KG1 (cell line): ENCODE results near the gene APCDD1L.

ENCODE experiments used
- DNase-seq: peaks from one replicate; lab custom pipeline; 2025; lab: John Stamatoyannopoulos, UW

Gene APCDD1L

GRCh38 chr20:58515233-58516212, at the start of gene APCDD1L:
APCDD1L (minus strand) TSS chr20:58515399; CDS start chr20:58514707, 692 bp downstream.
- no peak for DNase-seq

DNA sequence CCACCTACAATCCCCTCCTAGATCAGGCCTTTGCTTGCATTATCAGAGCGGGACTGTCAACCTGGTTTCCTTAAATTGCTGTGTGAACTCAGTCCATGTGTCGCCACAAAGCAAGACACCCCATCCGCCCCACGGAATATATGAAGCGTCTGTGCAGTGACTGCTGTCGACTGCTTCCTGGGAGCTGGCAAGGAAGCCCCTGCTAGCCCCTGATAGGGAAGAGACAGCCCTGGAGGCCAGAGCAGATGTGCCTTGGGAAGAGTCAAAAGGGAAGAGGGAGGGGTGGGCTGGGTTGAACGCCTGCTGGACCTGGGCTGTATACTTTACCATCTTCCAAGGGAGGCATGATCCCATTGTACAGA, 44.1 kb upstream of the APCDD1L start:
- no peak for DNase-seq

GRCh38 chr20:58558486-58559367, 43.5 kb upstream of the APCDD1L start:
- DNase-seq, result no peak

- DNase-seq, result no peak
Measured at GRCh38 chr20:58557733-58558342, 42.6 kb upstream of the APCDD1L start.

DNA sequence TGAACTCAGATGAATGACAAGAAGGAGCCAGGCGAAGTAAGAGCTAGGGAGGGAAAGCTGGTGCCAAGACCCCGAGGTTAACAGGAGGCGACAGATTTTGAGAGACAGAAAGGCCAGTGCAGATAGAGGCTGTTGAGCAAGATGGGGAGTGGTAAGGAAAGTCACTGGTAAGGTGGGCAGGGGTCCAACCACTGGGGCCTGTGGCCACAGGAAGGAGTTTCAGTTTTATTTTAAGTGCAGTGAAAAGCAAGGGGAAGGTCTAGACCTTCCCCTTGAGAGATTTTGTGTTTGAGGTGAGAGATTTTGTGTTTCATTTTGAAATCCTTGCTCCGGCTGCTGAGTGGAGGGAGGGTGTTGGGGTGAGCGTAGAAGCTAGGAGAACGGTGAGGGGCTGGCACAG, 41.8 kb upstream of the APCDD1L start:
- DNase-seq, result no peak

DNA sequence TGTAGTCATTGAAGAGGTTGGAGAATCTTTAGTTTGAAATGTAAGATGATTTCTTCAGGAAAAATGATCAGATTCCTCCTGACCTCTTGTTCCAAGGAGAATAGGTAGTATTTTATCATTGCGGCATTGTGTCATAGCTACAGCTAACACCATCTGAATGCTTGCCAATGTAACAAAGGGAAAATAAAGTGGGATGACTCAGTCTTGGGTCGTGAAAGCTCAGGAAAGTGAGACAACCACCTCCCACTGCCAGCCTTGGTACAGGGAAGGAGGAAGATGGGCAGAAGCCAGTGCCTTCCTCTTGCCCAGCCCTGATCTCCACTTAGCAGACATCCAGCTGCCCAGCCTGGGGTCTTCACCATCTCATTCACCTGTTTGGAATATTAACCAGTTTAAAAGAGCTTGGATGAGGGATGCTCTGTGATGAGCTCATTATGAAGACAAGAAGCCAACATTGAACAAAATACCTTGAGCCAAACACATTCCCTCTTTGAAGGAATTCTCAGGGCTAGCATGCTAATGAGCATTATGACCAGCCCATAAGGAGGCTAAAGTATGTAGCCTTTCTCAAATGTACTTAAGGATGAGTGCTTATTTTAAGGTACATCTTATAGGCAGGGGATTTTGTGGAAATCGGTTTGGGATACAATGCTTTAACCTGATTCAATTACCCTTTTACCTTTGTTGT, 40.0 kb upstream of the APCDD1L start:
- no peak for DNase-seq

- DNase-seq, result no peak
Measured at GRCh38 chr20:58554541-58554940, 39.3 kb upstream of the APCDD1L start.

GRCh38 chr20:58553841-58554240, 38.6 kb upstream of the APCDD1L start:
- DNase-seq, result no peak

- no peak for DNase-seq
Measured at GRCh38 chr20:58553166-58553696, 38.0 kb upstream of the APCDD1L start.

GRCh38 chr20:58552366-58552934, 37.3 kb upstream of the APCDD1L start:
- DNase-seq, result no peak

DNA sequence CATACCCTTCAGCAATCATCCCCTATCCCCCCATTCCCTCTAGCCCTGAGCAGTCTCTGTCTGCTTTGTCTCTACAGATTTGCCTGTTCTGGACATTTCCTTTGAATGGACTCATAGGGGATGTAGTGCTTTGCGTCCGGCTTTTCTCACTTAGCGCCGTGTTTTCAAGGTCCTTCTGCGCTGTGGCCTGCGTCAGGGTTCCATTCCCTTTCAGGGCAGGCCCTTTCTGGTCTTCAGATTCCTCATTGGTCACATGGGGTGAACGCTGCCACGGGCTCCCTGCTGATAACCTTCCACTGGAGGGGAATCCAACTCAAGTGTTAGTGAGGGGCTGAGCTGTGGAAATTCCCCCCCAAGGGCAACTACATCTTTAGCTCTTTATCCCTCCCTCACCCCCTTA, 36.4 kb upstream of the APCDD1L start:
- DNase-seq, result no peak

DNA sequence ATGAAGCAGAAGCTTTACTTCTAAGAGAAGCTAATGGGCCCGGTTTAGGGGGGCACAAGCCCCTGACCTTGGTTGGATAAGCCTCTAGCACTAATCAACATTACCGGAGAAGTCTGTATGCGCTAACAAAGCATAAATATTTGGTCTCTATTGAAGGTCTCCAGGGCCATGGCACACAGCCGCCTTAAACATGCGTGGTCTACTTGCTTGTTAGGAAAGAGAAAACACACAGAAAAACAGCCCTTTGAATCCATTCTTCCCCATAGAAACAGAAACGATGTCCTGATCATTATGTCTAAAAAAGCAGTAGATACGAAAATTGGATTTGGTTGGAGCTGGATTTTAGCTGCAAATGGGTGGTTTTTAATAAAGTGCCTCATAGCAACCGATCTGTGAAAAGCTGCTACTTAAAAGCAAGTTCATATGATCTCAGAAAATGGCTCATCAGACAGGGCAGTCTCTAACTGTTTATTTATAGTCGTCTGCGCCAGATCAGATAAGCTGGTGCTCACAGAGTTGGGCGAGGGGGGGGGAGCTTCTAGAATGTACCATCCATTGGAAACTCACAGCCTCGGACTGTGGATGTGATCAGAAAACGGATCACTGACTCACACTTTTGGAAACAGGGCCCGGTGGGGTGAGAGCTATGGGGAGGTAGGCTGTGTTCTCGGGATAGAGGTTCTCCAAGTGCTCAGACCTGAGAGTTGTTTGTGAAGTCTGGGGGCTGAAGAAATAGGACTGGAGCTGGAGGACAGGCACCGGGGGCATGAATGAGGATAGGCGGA, 35.3 kb upstream of the APCDD1L start:
- no peak for DNase-seq

GRCh38 chr20:58549231-58550209, 34.3 kb upstream of the APCDD1L start:
- DNase-seq, result no peak

- DNase-seq, result no peak
Measured at GRCh38 chr20:58547623-58548475, 32.6 kb upstream of the APCDD1L start.

GRCh38 chr20:58546756-58547622, 31.8 kb upstream of the APCDD1L start:
- DNase-seq, result no peak

- DNase-seq, result no peak
Measured at GRCh38 chr20:58546416-58546711, 31.2 kb upstream of the APCDD1L start.
